ENCODE data around the gene PRR5L.
"Not testable (repeated sequence)": the region's sequence is repeated elsewhere in the genome, so short reads cannot be mapped to it uniquely, and the experiment has no call there.

The PRR5L gene

DNA sequence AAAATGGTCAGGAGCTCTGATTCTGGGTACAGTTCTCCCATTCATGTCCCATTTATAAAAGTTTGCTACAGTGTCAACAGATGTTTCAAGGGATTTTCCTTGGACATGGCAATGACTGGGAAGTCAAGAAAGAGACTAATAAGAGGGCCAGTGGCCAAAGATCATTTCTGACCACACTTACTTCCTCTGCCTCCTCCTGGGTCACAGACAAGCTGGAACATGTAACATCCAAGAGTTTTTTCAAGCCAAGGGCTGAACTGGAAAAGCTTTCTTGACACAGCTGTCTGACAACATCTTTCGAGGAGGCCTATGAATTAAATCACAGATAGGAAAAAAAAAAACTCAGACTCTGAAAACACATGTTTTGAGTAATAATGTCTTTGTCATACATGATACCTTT lies 15.6 kb upstream of the PRR5L start:
- DNase-seq (ENCODE audit: low spot score) = no peak

DNA sequence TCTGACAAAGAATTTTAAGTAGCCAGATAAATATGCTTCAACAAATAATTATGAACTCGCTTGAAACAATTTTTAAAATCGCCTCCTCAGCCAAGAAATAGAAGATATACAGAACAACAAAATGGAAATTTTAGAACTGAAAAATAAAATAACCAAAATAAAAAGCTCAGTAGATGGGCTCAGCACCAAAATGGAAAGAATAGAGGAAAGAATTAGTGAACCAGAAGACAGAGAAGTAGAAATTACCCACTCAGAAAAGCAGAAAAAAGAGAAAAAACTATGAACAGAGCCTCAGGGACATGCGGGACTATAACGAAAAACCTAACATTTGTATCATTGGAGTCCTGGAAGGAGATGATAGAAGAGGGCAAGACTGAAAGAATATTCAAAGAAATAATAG lies 14.2 kb upstream of the PRR5L start:
- no peak for DNase-seq (ENCODE audit: low spot score)

DNA sequence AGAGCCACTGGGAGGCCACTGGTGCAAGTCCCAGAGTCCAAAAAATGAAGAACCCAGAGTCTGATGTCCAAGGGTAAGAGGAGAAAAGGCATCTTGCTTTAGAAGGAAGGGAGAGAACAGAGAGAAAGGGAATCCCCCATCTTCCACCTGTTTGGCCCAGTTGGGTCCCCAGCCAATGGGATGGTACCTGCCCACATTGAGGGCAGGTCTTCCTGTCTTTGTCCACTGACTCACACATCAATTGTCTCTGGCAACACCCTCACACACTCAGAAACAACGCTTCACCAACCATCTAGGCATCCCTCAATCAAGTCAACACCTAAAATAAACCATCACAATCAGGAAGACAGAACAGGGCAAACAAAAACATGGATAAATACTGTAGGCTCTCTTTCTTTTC lies 13.2 kb upstream of the PRR5L start:
- DNase-seq (ENCODE audit: low spot score) = no peak

DNA sequence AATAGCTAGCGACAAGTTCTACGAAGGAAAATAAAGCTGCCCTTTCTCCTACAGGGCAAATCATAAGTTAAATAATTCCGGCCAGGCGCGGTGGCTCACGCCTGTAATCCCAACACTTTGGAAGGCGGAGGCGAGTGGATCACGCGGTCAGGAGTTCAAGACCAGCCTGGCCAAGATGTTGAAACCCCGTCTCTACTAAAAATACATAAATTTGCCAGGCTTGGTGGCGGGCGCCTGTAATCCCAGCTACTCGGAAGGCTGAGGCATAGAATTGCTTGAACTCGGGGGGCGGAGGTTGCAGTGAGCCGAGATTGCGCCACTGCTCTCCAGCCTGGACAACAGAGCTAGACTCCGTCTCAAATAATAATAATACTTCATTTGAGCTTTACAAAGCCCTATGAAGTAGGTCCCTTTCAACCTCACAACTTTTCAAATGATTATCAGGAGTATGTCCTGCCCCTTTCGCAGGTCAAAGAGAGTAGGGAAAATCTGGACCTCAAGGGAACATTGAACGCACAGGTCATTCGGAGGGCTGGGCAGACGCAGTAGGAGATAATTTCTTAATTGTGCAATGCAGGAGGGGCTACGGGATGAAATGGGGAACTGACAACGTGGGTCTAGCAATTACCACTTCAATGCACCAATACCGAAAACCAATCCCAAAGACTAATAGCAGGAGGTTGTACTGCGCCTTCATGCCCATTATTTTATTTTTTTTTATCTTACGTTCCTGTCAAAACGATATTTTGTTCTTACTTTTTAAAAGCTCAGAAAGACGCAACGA lies 7.5 kb upstream of the PRR5L start:
- DNase-seq (ENCODE audit: low spot score) = no peak

DNA sequence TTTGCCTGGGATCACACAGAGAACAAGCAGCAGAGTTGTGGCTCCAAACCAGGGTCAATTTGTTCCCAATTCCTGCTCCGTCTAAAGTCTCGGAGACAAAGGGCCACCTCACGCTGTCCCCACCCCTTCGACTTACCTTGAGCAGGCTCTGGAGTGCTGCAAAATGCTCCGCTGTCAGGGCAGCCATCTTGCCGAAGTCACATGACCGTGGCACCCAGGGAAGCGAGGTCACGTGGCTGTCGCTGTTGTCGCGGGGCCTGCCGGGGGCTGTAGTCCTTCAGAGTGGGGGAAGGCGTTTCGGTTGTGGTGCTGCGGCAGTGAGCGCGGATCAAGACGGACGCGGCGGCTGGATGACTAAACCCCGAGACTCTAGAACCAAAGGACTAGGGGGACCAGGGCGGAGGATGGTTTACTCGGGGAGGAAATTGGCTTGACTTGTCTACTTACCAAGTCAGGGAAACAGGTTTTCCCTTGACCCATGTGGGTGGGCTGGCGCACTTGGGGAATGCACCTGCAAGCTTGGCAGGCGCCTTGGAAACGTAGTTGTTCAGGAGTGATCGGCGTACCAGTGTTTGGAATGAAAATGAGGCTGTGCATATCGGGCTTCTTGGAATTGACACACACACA lies 6.7 kb upstream of the PRR5L start, which contains the start of gene COMMD9:
TSS of gene COMMD9 (minus strand) at position 199 of the 627 bp plus-strand sequence. CDS start at position 187, 12 bp downstream.
- peak; percentile 97 for DNase-seq (ENCODE audit: low spot score)

DNA sequence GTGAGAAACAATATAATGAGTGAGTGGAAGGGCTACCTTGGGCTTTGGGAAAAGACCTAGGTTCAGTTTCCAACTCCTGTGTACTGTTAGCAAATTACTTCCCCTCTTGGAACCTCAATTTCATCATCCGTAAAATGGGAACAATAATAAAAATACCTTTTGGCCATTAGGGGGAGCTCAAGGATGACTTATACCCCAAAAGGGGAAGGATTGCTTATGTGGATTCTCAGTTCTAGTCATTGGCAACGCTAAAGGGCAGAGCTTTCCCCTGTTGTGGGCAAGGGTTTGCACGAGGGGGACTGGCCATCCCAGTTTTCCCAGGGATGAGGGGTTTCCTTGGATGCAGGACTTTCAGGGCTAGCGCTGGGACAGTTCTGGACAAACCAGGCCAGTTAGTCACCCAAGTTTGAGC lies 3.8 kb upstream of the PRR5L start:
- peak; percentile 49 for DNase-seq (ENCODE audit: low spot score)

DNA sequence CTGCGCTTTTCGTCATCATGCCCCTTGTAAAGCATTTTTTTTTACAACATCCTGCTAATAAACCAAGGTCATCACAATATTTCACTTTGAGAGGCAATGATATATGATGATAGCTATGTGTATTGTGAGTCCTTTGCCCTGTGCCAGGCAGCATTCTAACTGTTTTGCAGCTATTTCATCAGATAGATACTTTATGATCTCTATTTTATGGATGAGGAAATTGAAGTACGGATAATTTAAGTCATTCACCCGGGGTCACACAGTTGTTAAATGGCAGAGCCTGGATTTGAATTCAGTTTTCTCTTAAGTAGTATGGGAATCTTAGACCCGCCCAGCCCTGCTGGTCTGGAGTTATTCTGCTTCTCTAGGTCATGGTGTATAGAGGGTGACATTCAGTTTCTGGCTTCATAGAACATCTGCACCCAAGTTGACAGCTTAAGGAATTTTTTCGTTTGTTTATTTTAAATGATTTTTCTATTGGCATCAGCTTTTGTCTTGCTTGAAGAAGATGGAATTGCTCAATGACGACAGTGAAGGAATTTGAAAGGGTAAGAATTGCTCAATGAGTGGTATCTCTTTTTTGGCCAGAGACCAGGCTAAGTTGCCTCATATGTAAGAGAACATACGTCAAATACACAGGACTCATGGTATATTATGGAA lies 926 bp downstream of the PRR5L start:
- no peak for DNase-seq (ENCODE audit: low spot score)

DNA sequence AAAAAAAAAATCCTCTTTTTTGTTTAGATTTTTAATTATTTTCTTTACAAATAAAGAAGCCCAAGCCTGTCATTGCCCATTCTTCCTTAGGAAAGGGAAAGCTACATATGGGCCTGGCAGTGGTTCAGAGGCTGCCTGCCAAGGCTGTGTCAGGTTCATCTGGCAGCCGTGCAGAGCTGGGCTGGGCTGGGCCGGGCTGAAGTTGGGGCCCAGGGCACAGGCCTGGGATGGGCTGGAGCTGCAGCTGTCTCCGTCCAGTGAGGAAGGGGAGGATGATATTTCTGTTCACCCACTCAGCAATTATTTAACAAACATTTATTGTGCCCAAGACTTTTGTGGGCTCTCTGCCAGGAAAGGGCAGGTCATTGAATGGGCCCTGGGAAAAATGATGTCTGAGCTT lies 4.6 kb downstream of the PRR5L start:
- peak; percentile 67 for DNase-seq (ENCODE audit: low spot score)

DNA sequence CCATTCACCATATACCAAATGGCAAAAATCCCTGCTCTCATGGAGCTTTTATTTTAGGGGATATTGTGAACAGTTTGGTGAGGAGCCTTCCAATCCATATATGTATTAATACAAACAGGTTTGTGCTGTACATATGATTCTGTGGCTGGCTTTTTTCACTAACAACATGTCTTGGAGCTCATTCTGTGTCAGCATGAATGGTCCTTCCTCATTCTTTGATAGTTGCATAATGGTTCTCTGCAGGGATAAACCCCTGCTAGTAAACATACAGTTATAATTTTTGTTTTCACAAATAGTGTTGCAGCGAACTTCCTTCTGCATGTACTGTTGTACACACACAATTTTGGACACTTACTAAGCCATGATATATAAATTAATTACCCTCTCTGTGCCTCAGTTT lies 8.3 kb downstream of the PRR5L start:
- DNase-seq (ENCODE audit: low spot score) = no peak

DNA sequence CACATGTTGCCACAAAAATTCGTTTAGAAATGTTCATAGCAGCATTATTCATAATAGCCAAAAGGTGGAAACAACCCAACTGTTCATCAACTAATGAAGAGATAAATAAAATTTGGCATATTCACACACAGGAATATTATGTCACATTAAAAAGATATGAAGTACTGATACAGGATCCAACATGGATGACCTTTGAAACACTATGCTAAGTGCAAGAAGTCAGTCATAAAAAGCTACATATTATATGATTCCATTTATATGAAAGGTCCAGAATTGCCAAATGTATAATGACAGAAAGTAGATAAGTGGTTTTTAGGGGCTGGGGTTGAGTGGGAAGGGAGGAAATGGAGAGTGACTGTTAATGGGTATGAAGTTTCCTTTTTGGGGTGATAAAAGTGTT lies 9.0 kb downstream of the PRR5L start:
- DNase-seq (ENCODE audit: low spot score) = no peak

DNA sequence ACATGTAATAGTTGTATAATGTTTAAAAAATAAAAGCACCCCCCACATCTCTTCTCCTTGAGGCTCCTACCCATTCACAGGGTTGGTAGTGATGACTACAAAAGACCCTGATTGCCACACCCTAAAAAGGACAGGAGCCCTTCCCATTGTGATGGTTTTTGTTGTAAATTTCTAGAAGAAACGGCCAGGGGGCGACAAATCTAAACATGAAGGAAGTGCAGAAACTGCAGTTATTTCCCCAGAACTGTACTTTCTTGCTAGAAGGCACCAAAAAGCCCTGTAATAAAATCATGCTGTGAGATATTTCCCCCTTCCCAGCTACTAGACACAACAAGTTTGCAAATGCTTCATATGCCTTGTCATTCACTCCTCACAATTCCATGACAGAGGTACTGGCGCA lies 10.8 kb downstream of the PRR5L start:
- no peak for DNase-seq (ENCODE audit: low spot score)

DNA sequence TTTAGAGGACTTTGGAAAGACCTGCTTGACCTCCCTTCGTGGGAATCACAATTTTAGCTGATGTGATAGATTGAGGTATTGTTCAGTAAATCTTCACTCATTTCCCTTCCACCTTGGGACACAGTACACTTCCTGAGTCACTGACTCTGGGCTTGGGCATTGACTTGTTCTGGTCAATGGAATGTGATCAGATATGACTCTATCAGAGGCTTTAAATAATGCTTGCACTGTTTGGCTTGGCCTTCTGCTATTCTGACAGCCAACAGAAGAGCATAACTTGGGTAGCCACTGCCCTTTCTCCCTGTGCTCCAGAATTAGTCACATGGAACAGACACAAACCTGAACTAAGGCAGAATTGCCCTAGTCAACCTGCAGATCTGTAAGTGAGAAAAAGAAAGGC lies 12.5 kb downstream of the PRR5L start:
- DNase-seq (ENCODE audit: low spot score) = no peak

DNA sequence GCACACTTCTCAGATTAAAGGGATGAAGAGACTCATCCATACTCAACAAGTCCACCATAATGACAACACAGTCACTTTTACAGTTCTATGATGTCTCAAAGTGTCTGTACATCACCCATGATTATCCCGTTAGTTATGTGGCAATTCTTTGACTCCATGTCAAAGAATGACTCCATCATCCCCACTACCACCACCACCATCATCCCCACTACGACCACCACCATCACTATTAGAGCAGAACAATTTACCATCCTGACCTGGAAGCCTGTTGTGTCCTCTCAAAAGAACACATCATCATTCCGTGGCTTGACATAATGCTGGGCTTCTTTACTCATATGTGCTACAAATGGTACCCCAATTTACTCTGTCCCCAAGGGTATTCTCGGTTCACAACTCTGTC lies 13.7 kb downstream of the PRR5L start:
- no peak for DNase-seq (ENCODE audit: low spot score)

DNA sequence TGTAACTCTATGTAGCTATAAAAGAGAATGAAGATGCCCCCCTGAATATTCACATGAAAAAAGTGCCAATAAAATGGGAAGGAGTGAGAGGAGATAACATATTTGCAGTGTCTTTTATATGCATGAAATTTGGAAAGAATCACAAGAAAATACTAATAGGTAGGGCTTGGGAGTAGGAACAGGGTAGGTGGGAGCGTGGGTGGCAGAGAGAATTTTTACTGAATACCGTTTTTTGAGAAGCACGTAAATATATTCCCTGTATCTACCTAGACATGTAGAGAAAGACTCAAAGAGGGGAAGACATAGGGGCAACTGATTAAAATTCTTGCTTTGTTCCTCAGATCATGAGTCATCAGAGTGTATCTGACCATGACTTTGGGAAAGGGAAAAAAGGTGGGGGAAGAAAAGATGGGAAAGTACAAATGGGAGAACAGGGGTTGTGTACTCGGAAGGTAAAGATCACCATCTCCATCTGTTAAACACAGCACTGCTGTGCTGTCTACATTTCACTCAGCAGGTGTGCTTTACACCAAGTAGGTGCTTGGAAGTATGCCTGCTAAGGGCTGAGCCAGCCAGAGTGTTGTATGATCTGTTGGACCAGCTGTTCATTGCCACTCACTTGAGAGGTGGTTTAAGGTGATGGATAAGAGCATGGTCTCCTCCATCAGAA lies 16.0 kb downstream of the PRR5L start:
- DNase-seq (ENCODE audit: low spot score) = no peak

DNA sequence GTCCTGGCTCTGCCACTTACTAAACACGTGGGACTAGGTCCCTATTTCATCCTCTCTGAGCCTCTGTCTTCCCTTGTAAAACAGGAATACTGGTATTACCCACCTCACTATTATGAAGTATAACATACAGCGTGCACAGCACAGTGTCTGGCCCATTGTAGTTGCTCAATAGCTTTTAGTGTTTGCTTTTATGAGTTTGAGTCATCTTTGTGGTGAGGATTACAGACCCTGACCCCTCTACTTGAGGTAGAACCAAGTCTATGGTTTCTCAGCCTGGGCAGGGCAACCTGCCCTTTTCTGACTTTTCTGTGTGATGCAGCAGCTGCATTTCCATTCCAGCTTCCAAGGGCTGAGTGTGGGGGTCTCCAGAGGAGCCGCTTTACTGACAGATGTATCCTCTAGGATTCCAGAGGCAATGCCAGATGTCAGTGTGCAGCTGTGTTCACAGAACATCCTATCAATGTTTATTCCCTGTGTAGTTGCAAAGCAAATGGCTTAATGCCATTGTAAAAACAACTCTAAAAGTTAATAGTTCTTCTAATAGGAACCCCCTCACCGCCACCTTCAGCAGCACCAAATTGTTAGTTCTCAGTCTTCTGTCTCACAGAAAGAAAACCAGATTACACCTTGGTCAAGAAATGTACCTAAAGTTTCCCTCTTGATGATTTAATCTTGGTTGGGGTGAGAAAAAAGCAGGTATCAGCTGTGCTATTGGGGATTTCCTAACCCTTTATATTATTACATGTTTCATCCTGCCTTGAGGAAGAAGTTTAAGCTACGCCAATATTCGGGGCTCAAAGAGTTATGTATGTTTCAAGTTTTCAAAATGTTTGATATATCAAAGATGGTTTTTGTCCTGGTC lies 16.8 kb downstream of the PRR5L start:
- DNase-seq (ENCODE audit: low spot score) = no peak

DNA sequence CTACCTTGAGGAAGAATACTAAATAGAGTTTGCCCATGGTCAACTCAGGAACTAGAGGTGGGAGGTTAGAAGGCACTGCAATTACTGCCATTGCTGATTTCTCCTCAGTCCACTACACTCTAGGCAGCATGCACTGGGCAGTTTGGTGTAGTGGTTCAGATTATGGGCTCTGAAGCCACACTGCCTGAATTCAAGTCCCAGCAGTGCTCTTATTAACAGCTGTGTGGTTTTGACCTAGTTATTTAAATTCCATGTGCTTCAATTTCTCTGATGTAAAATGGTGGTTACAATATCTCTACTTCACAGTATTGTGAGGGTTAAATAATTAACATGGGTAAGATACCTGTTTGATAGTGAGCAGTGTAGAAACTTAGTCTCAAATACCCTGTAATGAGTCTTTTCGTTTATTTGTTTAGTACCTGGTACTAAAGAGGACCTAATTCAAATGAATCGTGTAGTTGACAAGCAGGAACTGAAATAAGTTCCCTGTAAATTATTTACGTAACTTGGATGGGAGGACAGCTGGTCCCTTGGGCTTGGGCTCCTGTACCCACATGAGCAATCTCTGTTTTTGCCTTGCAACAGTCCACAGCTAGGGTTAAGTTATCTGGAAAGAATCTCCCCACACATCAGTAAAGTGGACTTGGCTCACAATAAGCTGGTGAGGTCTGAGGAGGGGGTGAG lies 17.8 kb downstream of the PRR5L start:
- no peak for DNase-seq (ENCODE audit: low spot score)

DNA sequence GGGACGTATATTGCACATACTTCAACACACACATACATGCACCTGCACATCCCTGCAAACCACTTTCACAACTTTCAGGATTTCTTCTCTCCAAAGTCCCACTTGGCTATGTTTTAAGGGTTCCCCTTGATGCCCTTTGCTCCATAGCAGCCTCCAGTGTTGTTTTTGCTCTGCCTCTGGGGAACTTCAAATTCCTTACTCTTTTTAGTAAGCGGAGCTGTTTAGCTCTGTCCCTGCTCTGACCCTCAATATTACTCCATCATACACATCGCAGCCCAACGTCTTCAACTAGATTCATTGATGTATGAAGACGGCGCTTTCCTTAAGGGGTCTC lies 18.3 kb downstream of the PRR5L start:
- DNase-seq (ENCODE audit: low spot score) = no peak

DNA sequence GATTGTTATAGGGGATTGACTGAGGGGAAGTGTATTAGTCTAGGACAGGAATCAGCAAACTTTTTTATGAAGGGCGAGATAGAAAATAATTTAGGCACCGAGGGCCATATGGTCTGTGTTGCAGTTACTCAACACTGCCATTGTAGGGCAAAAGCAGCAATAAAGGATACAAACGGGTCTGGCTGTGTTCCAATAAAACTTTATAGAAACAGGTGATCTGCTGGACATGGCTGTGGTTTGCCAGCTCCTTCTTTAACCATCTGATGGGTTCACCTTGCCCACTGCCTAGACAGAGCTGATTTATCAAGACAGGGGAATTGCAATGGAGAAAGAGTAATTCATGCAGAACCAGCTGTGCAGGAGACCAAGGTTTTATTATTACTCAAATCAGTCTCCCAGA lies 20.0 kb downstream of the PRR5L start:
- DNase-seq (ENCODE audit: low spot score) = no peak

DNA sequence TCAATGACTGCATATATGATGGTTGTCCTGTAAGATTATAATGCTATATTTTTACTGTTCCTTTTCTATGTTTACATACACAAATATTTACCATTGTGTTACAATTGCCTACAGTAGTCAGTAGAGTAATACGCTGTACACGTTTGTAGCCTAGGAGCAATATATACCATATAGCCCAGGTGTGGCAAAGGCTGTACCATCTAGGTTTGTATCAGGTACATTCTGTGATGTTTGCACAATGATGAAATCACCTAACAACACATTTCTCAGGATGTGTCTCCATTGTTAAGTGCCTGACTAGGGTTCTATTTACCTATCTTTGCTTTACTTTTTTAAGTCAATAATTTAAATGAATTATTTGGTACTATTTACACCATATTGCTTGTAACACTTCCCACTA lies 21.9 kb downstream of the PRR5L start:
- DNase-seq (ENCODE audit: low spot score) = no peak

DNA sequence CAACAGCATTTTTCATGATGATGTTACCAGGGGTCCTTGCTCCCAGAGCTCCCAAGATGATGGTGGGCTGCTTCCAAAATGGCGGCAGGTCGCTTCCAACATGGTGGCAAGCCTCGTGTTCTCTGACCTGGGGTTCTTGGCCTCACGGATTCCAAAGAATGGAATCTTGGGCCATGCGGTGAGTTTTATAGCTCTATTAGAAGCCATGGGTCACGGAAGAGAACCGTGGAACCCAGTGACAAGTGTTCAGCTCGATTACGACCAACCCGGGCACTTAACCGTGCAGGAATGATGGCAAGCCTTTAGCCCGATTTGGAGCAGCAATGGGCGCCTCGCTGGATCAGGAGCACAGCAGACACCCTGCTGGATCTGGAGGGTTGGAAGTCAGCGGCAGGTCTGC lies 28.9 kb downstream of the PRR5L start:
- not testable (repeated sequence) for DNase-seq (ENCODE audit: low spot score)

DNA sequence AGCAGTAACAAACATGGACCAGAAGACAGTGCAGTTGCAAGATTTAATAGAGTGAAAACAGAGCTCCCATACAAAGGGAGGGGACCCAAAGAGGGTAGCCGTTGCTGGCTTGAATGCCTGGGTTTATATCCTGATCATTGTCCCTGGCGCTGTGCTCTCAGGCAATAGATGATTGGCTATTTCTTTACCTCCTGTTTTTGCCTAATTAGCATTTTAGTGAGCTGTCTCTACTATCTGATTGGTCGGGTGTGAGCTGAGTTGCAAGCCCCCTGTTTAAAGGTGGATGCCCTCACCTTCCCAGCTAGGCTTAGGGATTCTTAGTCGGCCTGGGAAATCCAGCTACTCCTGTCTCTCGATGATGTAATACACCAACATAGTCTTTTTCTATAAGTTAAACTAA lies 29.3 kb downstream of the PRR5L start:
- not testable (repeated sequence) for DNase-seq (ENCODE audit: low spot score)

Data from putamen (tissue), 1 donor.